Erythroblast (primary cell): ENCODE data around the gene PCNT.

Experiments used
- DNase-seq, 2 experiments: peaks; one replicate each; lab custom pipeline; 2025; lab: John Stamatoyannopoulos, UW
- GATA1 ChIP-seq: IDR thresholded peaks from 2 replicates; pipeline ENCODE4 v1.6.1; 2011; ENCODE audit warnings: low read depth, mild to moderate bottlenecking, control low read depth, low read length, moderate library complexity
- POLR2A ChIP-seq: IDR thresholded peaks from 2 replicates; pipeline ENCODE4 v1.6.1; 2011; ENCODE audit warnings: mild to moderate bottlenecking, low read length

Gene PCNT

DNA sequence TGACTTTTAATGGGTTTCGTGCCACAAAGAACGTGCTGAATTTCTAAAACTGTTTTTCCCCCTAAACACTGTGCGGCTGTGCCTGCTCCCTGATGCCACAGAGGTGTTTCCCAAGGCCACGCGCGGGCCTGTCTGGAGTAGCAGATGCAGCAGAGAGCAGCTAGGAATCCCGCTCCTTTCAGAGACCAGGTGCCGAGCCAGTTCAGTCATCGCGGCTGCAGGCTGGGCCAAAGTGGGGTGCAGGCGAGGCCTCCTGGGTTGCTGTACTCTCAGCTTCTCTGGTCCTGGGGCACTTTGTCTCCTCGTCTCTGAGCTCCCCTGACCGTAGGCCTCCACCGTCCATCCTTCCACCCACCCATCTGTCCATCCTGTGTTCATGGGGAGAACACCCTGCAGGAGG is 117.4 kb downstream of the PCNT start:
- TF ChIP-seq POLR2A (no peak), GATA1 (no peak)
- DNase-seq: no peak

DNA sequence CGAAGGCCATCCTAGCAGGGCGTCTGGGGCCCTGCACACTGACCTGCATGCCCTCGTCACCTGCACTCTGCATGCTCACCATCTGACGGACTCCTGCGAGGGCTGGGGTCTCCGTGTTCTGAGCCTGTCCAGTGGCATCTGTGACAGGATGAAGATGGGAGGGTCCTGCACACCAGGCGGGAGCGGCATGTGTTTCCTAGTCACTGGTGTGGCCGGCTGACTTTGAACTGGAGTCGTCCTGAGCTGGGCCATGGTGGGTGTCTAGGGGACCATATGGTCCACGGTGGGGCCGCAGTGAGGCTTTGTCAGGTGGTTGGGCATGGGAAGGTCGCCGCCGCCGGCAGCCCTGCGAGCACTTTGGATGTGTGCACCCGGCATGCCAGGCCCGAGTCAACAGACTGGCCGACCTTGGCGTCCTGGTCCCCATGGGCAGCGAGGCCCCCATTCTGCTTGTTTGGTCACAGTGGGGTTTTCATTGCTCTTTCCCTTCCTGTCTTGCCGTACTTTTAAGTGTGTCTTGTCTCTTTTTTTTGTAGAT is 118.1 kb downstream of the PCNT start:
- no peak for DNase-seq
- TF ChIP-seq POLR2A (no peak), GATA1 (no peak)

DNA sequence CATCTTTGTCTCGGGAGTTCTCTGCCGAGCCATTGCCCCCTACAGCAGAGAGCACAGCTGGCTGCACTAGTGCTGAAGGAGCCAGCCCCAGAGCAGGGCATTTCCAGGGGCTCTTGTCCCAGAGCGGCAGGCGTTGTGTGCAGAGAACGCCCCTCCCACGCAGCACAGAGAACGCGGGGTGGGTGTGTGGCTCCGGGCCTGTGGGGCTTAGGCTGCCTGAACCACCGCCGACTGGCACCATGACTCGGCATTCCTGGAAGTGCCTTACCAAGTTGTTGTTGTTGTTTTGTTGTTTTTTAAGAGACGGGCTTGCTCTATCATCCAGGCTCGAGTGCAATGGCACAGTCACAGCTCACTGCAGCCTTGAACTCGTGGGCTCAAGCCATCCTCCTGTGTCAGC is 119.0 kb downstream of the PCNT start:
- TF ChIP-seq POLR2A: no peak
- TF ChIP-seq GATA1: no peak

GRCh38 chr21:46443910-46444309 is 120.0 kb downstream of the PCNT start:
- TF ChIP-seq POLR2A (no peak), GATA1 (no peak)
- no peak for DNase-seq

More for the DNA sequence above, 119.0 kb downstream of the PCNT start:
- peak; percentile 75 to 77 for DNase-seq

DNA sequence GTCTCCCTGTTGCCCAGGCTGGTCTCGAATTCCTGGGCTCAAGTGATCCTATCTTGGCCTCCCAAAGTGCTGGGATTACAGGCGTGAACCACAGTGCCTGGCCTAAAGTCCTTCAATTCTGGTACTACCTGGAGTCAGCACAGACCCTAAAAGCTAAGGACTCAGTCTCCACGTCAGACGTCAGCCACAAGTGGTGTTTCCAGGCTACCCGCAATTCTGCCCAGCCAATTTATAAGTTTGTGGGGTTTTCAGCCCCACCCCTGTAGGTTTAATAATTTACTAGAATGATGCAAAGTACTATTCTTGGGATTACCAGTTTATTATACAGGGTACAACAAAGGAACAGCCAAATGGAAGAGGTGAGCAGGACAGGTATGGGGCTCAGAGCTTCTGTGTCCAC is 124.2 kb downstream of the PCNT start:
- TF ChIP-seq POLR2A (no peak), GATA1 (no peak)
- DNase-seq: no peak

GRCh38 chr21:46448855-46449254 is 124.9 kb downstream of the PCNT start:
- DNase-seq: peak; percentile 32 to 36

DNA sequence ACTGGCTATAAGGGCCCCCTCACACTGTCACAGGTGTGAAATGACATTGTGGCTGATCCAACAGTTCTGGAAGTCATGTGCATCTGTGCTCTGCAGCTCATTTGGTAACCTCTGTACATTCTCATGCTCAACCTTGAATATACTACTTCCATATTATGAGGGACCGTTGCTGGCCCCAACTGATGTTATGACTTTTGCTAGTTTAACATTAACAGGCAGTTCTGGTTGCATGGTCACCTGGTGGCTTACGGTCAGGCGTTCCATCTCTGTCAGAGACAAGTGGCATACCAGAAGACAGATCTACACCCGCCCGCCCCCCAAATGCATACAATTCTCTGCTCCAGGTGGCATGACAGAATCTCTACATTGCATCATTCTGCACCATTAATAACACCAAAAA is 128.8 kb downstream of the PCNT start:
- TF ChIP-seq GATA1 (no peak), POLR2A (no peak)
- DNase-seq: no peak

DNA sequence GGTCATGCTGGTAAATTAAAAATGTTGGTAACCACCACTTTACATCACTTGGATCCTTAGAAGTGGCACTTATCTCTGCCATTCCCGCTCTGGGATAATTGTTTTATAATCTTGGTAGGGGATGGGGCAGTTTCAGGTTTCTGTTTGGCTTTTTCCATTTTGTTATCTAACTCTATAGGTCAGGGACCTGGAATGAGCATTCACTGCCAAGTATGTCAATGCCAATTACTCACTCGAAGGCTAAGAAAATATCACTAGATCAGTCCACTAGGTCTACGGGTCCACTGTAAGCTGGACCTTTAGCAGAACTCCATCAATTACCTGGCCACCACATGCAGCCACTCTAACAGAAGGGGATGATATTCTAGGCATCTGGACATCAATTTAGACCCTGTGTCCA is 130.2 kb downstream of the PCNT start:
- DNase-seq: no peak

DNA sequence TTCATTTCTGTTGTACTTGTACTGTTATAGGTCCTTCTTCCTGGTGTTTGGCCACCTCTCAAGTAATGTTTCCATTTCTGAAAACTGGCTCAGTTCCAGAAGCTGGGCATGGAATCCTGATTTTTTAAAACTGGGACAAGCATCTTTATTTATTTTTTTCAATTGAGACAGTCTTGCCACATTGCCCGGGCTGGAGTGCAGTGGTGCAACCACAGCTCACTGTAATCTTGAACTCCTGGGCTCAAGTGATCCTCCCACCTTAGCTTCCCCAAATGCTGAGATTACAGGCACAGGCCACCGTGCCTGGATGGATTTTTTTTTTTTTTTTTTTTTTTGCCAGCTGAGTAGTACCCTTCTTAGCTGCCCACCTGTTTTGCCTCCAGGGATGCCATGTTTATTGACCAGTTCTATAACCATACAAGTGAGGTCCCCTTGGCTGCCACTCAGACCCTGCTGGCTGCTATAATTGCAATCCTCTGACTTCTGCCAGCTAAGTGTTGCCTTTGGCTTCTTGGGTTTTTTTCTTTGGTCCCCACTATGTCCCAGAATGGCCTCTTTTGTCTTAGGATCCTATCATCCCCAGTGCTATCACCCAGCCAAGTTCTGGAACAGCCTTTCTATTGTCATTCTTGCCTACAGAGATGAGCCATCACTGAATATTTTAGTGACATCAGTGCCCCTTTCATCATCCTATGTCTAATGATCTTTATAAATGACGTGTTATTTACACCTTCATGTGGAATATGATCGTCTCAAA is 130.9 kb downstream of the PCNT start:
- TF ChIP-seq GATA1 (no peak), POLR2A (no peak)
- peak in 1 of 2 experiments; percentile 46 for DNase-seq

More for the DNA sequence above, 130.2 kb downstream of the PCNT start:
- TF ChIP-seq GATA1 (no peak), POLR2A (no peak)

DNA sequence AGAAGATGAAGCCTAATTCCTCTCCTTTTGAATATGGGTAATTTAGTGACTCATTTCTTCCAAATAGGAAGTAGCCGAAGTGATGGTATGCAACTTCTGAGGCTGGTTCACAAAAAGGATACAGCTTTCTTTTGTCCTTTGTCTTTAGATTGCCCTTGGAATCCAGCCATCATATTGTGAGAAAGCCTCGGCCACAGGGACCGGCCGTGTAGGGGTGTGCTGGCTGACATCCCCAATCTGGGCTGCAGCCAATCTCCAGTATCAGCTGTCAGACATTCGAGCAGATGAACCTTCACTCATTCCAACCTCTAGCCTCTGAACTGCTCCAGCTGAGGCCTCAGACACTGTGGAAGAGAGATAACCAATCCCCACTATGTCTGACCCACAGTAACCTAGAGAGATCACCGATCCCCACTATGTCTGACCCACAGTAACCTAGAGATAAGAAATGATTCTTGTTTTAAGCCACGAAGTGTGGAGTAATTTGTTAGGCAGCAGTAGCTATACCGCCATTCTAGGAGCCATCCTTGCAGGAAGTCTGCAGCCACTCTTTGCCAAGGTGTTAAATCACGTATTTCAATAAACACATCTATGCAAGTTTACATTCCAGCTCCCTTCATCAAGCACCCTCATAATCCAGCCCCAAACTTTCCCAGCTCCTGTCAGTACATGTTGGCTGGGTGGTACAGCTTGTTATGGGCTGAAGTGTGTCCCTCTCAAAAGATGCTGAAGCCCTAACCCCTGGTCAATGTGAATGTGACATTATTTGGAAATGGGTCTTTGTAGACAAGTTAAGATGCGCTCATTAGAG is 131.8 kb downstream of the PCNT start:
- peak; percentile 95 to 99 for DNase-seq
- TF ChIP-seq GATA1 (peak; percentile 85), POLR2A (peak; percentile 23)

DNA sequence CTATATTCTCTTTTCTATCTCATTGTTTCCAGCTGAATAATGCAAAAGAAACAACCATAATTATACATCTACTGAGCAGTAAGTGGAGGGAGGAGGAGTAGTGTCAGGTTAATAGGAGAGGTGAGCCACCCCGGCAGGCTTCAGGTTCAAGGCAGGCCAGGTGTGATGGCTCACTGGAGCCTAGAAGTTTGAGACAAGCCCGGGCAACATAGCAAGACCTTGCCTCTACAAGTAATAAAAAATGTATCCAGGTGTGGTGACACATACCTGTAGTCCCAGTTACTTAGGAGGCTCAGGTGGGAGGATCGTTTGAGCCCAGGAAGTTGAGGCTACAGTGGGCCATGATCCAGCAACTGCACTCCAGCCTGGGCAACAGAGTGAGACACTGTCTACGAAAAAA is 132.8 kb downstream of the PCNT start:
- no peak for DNase-seq
- TF ChIP-seq POLR2A: no peak
- TF ChIP-seq GATA1: no peak

DNA sequence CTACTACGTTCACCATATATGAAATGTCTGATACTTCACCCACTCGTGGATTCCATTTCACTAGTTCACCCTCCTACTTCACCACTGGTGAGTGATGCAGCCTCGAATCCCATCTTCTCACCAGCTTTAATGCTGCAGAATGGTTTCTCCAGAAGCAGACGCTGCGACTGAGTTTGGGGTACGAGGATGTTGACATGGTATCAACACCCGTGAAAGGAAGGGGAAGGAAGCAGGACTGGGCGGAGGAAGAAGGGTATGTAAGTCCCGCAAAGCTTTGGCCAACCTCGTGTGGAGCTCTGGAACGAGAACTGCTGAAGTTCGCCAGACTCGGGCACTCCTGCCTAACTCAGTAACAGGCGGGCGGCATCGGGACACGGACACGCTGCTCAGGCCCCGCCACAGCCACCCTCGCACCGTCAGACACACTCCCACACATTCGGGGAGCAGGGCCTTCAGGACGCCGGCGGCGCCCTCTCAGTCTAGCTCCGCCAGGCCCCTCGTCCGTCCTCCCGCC is 133.9 kb downstream of the PCNT start:
- DNase-seq: peak; percentile 81 to 87
- TF ChIP-seq POLR2A: no peak
- no peak for TF ChIP-seq GATA1

DNA sequence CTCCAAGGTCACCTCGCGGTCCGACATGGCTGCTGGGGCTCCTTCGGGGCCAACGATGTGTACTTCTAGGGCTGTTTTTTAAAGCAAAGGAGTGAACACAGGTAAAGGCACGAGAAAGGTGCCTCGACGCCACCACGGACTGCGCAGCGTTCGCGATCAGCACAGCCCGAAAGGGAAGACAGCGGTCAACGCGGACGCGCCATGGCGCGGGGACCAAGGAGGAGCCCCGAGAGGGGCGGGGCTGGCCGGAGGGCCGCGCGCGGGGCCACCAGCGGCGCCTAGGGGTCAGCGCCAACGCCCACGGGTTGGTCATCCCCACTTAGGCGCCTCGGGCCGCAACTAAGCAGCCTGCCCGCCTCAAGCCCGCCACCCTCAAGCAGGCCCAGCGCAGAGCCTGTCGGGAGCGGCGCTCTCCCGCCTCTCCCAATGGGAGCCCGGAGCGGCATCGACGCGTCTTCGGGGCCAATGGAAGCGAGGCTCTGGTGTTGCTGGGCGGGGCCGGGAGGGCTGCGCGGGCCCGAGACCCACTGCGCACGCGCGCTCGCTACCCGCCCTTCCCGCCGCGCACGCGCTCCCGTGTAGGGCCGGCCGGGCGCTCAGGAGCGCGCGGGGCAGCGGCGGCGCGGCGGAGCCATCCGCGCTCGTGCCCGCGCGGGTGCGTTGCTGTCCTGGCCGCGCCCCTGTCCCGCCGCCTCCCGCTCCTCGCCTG is 134.5 kb downstream of the PCNT start, which contains the start of gene DIP2A:
TSS of gene DIP2A (plus strand) at position 577 of the 709 bp plus-strand sequence. CDS start 241 bp downstream, outside the sequence.
- peak; percentile 99 for DNase-seq
- peak; percentile 96 for TF ChIP-seq POLR2A
- TF ChIP-seq GATA1: no peak

- TF ChIP-seq GATA1 (no peak), POLR2A (no peak)
- DNase-seq: no peak
Observed at GRCh38 chr21:46459024-46459355, 135.0 kb downstream of the PCNT start.
